ENCODE data around the gene PTPRCAP. TPM values are rescaled to one million over a fixed set of nuclear protein-coding genes. Genes with fewer than 3 reads are reported as not detected.

The PTPRCAP gene
- total RNA-seq, 4 donors from 2014 or later, result 13.2 to 78.9 (median 53.9) TPM

GRCh38 chr11:67391304-67392182 is 45.9 kb downstream of the PTPRCAP start, which contains the start of gene RAD9A:
RAD9A (plus strand) TSS chr11:67391986; CDS start chr11:67392045, 59 bp downstream.
- peaks cover 10 to 33% (median 23%) of the 10 kb centered on the region in 4 donors for H3K4me1 ChIP-seq
- H3K36me3 ChIP-seq, result no peaks in the 10 kb centered on the region
- peak within 1 kb of the TSS; percentile 69 to 94 (median 84) for H3K4me3 ChIP-seq
- WGBS, 2 donors (ENCODE audit: low coverage in 1 of 2), result 0 to 1% methylated on average over 2 to 43 of the region's 75 CpGs
- in situ Hi-C loops (cut with MboI; ENCODE audit: low pct_ligation_motif_present in 1 of 4, low pct_unique_long_range_greater_than_20kb in 1 of 4, low sequenced_read_pairs in 3 of 4) (loop anchor here in 3 of 4 donors (10.0 to 25.0 kb wide), 2 partner anchors 93 to 129 kb away; partner anchors contain the start of genes AIP (in 2 of the 3) and GRK2 (in 1 of the 3)), intact Hi-C loops (cut with DNase I; ENCODE audit: low total_unique reads) (no loop called here)
- TF ChIP-seq POLR2AphosphoS5 (IDR thresholded peaks at IDR 0.05), result peak; percentile 87 to 93 (median 91)
- TF ChIP-seq CTCF (IDR thresholded peaks at IDR 0.05), result no peak
- TF ChIP-seq POLR2A (IDR thresholded peaks at IDR 0.05), result peak; percentile 84
- peak; percentile 21 for TF ChIP-seq EP300 (IDR thresholded peaks at IDR 0.05; ENCODE audit: low read depth)
- H3K9me3 ChIP-seq, result no peaks in the 10 kb centered on the region
- DNase-seq, result peak; percentile 97
- no peaks in the 10 kb centered on the region for H3K27me3 ChIP-seq
- peak within 1 kb of the TSS; percentile 86 to 96 (median 91) for H3K27ac ChIP-seq

- TF ChIP-seq CTCF (IDR thresholded peaks at IDR 0.05), result no peak
- no peak for TF ChIP-seq EP300 (IDR thresholded peaks at IDR 0.05; ENCODE audit: low read depth)
- no peak for TF ChIP-seq POLR2A (IDR thresholded peaks at IDR 0.05)
- no peak for TF ChIP-seq POLR2AphosphoS5 (IDR thresholded peaks at IDR 0.05)
- in situ Hi-C loops (cut with MboI; ENCODE audit: low pct_ligation_motif_present in 1 of 4, low pct_unique_long_range_greater_than_20kb in 1 of 4, low sequenced_read_pairs in 3 of 4) (loop anchor here in 3 of 4 donors (10.0 to 25.0 kb wide), 2 partner anchors 94 to 129 kb away; partner anchors contain the start of genes AIP (in 2 of the 3) and GRK2 (in 1 of the 3)), intact Hi-C loops (cut with DNase I; ENCODE audit: low total_unique reads) (no loop called here)
- H3K27ac ChIP-seq, result peak overlapping the region; percentile 86 to 96 (median 91)
- peaks cover 10 to 33% (median 23%) of the 10 kb centered on the region in 4 donors for H3K4me1 ChIP-seq
- no peak for DNase-seq
- WGBS, 2 donors (ENCODE audit: low coverage in 1 of 2), result 10 to 11% methylated on average over 10 to 15 of the region's 15 CpGs
- H3K4me3 ChIP-seq, result peak overlapping the region; percentile 45 to 94 (median 72)
- H3K9me3 ChIP-seq, result no peaks in the 10 kb centered on the region
- no peaks in the 10 kb centered on the region for H3K36me3 ChIP-seq
- no peaks in the 10 kb centered on the region for H3K27me3 ChIP-seq
These were observed 46.6 kb downstream of the PTPRCAP start for GRCh38 chr11:67390947-67391303.

GRCh38 chr11:67389477-67389876 is 48.0 kb downstream of the PTPRCAP start:
- intact Hi-C loops (cut with DNase I; ENCODE audit: low total_unique reads) (no loop called here), in situ Hi-C loops (cut with MboI; ENCODE audit: low pct_ligation_motif_present in 1 of 4, low pct_unique_long_range_greater_than_20kb in 1 of 4, low sequenced_read_pairs in 3 of 4) (loop anchor here in 1 of 4 donors (25.0 kb wide), 1 partner anchor 127 kb away; the partner anchor contains the start of gene GRK2)
- Histone ChIP-seq H3K36me3 (no peaks in the 10 kb centered on the region), H3K9me3 (no peaks in the 10 kb centered on the region), H3K4me3 (no peak overlapping the region), H3K27me3 (no peaks in the 10 kb centered on the region), H3K27ac (peak overlapping the region in 1 of 4 donors; percentile 96), H3K4me1 (peaks cover 10 to 36% (median 23%) of the 10 kb centered on the region in 4 donors)
- 53 to 67% methylated on average over 3 to 6 of the region's 6 CpGs for WGBS, 2 donors (ENCODE audit: low coverage in 1 of 2)
- DNase-seq, result peak; percentile 75
- TF ChIP-seq POLR2A (IDR thresholded peaks at IDR 0.05), result no peak
- peak; percentile 45 to 68 (median 51) for TF ChIP-seq CTCF (IDR thresholded peaks at IDR 0.05)

- Histone ChIP-seq H3K4me3 (no peak overlapping the region), H3K4me1 (peaks cover 8 to 26% (median 18%) of the 10 kb centered on the region in 4 donors), H3K36me3 (no peaks in the 10 kb centered on the region), H3K27ac (no peak overlapping the region), H3K27me3 (no peaks in the 10 kb centered on the region), H3K9me3 (no peaks in the 10 kb centered on the region)
- in situ Hi-C loops (cut with MboI; ENCODE audit: low pct_ligation_motif_present in 1 of 4, low pct_unique_long_range_greater_than_20kb in 1 of 4, low sequenced_read_pairs in 3 of 4) (loop anchor here in 1 of 4 donors (25.0 kb wide), 1 partner anchor 125 kb away; the partner anchor contains the start of gene GRK2), intact Hi-C loops (cut with DNase I; ENCODE audit: low total_unique reads) (no loop called here)
- no peak for DNase-seq
- 60 to 74% methylated on average over 3 to 6 of the region's 6 CpGs for WGBS, 2 donors (ENCODE audit: low coverage in 1 of 2)
- no peak for TF ChIP-seq POLR2A (IDR thresholded peaks at IDR 0.05)
- no peak for TF ChIP-seq EP300 (IDR thresholded peaks at IDR 0.05; ENCODE audit: low read depth)
- no peak for TF ChIP-seq CTCF (IDR thresholded peaks at IDR 0.05)
- TF ChIP-seq POLR2AphosphoS5 (IDR thresholded peaks at IDR 0.05), result no peak
These were observed 50.0 kb downstream of the PTPRCAP start for GRCh38 chr11:67387518-67387917.

Measured in transverse colon (tissue), 4 donors.